Epithelial cell of esophagus (primary cell): ENCODE measurements around the gene PI4KA.

Experiments used
- DNase-seq: peaks from one replicate; pipeline ENCODE4 v3.0.0; 2010; ENCODE audit warnings: low read depth
- H3K4me3 ChIP-seq: 2 replicates; pipeline ENCODE4 v1.5.1; 2011; ENCODE audit warnings: mild to moderate bottlenecking, low read length, control low read depth
- TF ChIP-seq, protein P1 (sequence below): IDR thresholded peaks from 2 replicates; pipeline ENCODE4 v1.5.1; 2011; ENCODE audit warnings: low read depth, mild to moderate bottlenecking, low read length, control low read depth, inconsistent platforms; ENCODE audit not compliant: insufficient read depth; ENCODE audit errors: missing control alignments

The PI4KA gene

DNA sequence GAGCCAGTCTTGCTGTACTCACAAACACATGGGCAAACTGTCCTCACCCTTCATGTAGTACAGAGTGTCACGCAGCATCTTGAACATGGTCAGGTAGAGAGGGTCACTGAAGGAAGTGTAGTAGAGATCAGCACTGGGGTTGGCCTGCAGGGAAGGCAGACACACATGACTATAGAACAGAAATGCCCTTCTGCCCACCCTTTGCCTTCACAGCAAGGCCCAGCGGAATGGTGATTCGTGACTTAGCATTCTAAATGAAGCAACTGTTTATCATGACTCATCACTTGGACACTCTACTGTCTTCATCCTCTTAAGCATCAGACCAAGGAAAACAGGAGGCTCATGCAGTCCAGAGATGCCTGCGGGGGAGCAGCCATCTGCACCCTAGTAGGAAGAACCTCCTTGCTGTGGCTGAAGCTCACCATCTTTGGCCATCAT is 51.3 kb downstream of the PI4KA start:
- DNase-seq: peak; percentile 77
- no peak overlapping the region for H3K4me3 ChIP-seq
- TF ChIP-seq, protein P1, sequence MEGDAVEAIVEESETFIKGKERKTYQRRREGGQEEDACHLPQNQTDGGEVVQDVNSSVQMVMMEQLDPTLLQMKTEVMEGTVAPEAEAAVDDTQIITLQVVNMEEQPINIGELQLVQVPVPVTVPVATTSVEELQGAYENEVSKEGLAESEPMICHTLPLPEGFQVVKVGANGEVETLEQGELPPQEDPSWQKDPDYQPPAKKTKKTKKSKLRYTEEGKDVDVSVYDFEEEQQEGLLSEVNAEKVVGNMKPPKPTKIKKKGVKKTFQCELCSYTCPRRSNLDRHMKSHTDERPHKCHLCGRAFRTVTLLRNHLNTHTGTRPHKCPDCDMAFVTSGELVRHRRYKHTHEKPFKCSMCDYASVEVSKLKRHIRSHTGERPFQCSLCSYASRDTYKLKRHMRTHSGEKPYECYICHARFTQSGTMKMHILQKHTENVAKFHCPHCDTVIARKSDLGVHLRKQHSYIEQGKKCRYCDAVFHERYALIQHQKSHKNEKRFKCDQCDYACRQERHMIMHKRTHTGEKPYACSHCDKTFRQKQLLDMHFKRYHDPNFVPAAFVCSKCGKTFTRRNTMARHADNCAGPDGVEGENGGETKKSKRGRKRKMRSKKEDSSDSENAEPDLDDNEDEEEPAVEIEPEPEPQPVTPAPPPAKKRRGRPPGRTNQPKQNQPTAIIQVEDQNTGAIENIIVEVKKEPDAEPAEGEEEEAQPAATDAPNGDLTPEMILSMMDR: no peak

DNA sequence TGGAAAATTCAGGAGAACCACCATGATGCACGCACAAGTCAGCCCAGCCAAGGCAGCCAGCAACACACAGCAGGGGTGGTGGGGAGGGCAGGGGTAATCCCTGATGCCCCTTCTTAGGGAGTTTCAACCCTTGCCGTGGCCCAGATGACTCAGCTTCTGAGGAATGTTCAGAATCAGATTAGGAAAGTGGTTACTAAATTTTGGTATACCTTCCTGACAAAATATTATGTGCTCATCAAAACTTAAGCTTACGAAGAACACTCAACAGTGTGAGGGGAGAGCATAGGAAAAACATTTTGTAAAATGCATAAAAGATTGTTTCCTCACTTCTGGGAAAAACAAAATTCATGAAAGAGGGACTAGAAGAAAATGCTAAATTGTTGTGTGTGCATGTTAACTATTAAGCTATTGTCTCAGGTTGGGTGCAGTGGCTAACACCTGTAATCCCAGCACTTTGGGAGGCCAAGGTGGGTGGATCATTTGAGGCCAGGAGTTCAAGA is 52.6 kb downstream of the PI4KA start:
- no peak for DNase-seq
- no peak overlapping the region for H3K4me3 ChIP-seq
- TF ChIP-seq, protein P1: no peak

DNA sequence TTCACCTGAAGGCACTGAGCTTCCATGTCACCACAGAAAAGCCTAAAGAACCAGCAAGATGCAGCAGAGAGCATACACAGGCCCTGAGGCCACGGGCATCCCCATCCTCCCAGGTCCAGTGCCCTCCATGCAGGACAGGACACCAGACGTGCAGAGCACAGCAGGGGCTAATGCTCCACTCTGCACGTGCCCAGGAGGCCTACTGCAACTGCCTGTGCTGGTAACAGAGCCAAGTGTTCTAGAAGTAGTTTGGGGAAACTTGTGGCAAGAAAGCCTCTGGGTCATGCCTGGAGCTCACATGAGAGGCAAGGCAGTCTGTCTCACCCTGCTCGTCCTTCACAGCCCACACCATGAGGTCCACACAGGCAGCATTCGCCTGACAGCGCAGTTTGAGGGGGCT is 54.0 kb downstream of the PI4KA start:
- TF ChIP-seq, protein P1: no peak

GRCh38 chr22:20803696-20804324 is 54.8 kb downstream of the PI4KA start:
- peak; percentile 39 for DNase-seq
- TF ChIP-seq, protein P1: peak; percentile 66

More for the DNA sequence above, 54.0 kb downstream of the PI4KA start:
- H3K4me3 ChIP-seq: no peak overlapping the region
- no peak for DNase-seq

DNA sequence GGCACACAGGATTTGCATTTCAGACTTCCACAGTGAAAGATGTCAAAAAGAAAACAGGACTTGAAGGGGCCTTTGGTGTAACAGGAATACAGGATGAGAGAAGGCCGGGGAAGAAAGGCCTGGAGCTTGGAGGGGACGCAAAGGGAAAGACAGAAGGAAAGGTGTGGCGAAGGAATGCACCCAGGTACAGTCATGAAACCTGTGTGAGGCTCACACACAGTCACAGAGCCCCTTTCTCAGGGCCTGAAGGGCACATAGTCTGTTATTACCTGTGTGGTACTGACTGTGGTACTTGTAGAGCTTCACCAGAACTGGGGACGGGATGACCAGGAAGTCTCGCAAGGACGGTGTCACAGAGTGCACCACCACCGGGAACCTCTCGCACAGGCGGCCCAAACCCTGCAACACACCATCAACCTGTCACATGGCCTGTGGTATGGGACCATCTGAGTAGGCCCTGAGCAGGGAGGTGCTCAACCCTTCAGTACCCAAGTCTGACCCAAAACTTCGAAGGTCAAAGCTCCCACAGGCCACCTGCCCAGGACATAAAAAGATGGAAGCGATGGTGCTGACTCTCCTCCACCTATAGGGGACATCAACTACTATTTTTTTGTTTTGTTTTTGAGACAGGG is 55.6 kb downstream of the PI4KA start:
- H3K4me3 ChIP-seq: no peak overlapping the region
- no peak for DNase-seq
- TF ChIP-seq, protein P1: no peak

More at GRCh38 chr22:20803696-20804324, 54.8 kb downstream of the PI4KA start:
- H3K4me3 ChIP-seq: no peak overlapping the region

- TF ChIP-seq, protein P1: no peak
- no peak for DNase-seq
- H3K4me3 ChIP-seq: no peak overlapping the region
These were observed 56.2 kb downstream of the PI4KA start for GRCh38 chr22:20802452-20802851.
